GM18519 (cell line): Measurements from ENCODE around the gene TEKTIP1.

Experiments
- ATAC-seq: cut with Tn5 transposase; IDR thresholded peaks from one replicate; pipeline ENCODE4 v1.9.1; 2021; ENCODE audit warnings: mild to moderate bottlenecking, moderate library complexity; ENCODE audit not compliant: unreplicated experiment, low FRiP score

TEKTIP1 gene

DNA sequence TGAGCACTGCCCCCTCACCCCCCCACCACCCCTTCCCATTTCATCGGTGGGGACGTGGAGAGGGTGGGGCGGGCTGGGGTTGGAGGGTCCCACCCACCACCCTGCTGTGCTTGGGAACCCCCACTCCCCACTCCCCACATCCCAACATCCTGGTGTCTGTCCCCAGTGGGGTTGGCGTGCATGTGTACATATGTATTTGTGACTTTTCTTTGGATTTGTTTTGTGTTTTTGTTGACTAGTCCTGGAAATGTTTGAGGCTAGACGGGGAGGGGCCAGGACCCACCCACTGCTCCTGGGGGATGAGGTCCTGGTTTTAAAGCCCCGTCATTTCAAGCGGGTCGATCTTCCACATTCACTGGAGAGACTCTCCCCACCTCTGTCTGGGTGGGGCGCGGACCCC lies 3.0 kb upstream of the TEKTIP1 start:
- no peak for ATAC-seq

DNA sequence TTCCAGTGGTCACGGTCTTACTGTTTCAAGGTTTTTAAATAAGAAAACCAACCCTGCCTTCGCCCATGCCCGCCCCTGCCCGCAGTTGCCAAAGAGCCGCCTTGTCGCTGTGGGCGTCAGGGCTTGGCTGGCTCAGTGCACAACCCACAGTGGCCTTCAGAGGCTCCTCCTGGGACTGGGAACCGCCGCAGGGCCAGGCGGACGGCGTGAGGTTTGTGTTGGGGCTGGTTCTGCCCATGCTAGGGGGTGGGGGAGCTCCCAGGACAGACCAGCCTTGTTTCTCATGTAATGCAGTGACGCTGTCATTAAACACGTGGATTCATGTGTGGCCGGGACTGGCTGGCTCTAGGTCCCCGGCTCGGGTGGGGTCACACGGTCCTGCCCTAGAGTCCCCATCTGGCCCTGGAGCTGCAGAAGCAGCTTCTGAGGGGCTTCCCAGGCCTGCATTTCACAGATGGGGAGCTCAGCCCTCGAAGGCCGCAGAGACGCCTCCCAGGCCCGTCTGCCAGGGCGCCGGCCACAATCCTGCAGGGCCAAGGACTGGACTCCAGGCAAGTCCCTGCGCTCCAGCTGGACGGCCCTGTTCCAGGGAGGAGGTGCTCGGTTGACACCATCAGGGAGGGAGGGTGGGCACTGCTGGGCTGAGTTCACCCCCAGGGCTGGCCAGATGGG lies 2.4 kb upstream of the TEKTIP1 start:
- ATAC-seq = no peak

DNA sequence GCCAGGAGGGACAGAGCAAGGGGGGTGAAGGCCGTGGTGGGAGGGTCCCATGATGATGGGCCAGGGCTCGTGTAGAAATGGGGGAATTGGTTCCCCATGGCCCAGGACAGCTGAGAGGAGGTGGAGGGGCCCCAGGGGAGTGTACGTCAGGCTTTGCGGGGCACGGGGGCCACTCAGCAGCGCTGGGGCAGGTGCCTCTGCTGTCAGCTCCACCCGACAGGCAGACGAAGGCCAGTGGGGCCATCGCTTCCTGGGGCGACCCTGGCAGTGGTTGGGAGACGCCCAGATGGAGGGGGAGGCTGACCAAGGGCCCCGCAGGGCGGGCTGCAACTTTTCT lies 1.9 kb upstream of the TEKTIP1 start:
- ATAC-seq = no peak

DNA sequence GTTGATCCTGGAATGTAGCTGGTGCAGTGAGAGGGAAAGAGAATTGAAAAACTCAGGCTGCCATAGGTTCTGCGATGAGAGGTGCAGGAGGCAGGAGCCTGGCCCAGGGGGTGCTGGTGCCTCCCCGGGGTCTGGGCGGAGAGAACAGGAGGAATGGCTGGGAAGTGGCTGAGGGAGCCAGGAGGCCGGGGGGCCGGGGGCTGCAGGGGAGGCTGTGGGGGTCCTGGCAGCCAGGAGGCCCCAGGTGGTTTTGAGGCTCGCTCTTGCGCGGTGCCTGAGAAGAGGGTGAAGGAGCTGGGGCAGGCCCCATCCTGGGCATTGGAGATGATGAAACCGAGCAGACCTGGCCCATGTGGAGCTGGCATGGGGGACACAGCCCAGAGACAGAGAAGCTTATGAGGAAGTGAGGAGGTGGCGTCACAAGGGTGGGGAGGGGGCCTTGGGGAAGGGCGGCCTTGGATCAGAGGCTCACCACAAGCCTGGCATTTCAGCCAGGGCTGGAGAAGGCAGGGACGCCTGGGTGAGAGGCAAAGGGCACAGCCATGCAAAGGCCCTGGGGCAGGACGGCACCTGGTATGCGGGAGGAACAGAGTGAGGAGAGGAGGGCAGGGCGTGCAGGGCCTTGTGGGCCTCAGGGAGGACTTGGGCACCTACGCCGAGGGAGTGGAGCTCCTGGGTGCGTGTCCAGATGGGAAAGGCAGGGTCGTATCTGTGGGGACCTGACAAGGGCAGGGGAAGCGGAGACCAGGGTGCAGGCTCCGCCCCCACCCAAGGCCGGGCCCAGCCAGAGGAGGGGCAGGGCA lies 1.3 kb upstream of the TEKTIP1 start:
- ATAC-seq = no peak

DNA sequence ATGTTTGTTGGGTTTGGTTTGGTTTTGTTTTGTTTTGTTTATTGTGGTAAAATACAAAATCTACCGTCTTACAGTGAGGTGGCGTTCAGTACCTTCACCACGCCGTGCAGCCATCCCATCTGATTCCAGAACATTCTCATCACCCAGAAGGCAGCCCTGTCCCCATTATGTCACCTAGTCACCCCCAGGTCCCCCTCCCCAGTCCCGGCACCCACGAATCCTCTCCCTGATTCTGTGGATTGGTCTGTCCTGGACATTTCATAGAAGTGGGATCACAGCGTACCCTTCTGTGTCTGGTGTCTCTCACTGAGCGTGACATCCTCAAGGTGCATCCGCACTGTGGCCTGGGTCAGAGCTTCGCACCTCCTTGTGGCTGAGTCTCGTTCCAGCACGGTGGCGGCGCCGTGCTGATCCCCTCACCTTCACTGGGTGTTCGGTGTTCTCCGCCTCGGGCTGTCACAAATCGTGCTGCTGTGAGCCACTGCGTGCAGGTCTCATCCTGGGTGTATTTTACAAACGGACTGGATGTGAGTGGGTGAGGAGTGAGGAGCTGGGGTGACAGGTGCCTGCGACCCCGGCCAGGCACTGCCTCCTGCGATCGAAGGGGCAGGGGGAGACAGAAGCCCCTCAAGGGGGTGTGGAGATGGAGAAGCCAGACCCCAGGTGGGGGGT lies 580 bp upstream of the TEKTIP1 start:
- no peak for ATAC-seq

DNA sequence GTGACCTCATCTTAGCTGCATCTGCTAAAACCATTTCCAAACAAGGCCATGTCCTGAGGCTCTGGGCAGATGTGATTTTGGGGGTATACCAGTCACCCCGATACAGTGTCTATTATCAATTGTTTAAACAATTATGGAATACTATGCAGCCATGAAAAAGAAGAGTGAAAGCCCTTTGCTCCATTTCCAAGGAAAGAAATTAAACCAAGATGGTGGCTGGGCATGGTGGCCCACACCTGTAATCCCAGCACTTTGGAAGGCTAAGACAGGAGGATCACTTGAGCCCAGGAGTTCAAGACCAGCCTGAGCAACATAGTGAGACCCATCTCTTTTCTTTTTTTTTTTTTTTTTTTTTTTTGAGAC lies 763 bp downstream of the TEKTIP1 start:
- ATAC-seq = no peak

DNA sequence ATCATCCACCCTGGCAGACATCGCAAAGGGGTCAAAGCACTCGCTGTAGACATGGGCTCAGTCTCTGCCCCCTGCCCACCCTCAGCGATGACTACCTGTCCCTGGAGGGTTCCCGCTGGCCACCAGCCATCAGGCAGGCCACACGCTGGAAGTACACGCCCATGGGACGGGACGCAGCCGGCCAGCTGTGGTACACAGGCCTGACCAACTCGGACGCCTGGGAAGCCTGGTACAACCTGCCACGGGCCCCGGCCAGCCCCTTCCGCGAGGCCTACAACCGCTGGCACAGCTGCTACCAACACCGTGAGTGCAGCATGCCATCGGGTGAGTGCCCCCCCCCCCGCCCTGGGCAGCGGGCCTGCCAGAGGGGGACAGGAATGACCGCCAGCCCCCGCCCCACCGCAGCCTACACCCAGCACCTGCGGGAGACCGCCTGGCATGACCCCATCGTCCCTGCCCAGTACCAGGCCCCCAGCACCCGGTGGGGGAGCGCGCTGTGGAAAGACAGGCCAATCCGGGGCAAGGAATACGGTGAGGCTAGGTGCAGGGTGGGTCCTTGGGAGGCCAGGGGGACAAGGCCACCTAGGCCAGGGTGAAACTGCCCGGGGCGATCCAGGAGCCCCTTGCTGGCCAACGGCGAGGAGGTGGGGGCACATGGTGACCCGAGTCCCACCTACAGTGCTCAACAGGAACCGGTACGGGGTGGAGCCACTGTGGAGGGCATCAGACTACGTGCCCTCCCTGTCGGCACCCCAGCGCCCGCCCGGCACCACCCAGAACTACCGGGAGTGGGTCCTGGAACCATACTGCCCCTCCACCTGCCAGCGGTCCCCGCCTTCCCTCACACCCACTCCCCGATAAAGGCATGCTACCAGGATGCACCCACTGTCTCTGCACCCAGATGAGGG lies 4.4 kb downstream of the TEKTIP1 start:
- ATAC-seq = no peak

DNA sequence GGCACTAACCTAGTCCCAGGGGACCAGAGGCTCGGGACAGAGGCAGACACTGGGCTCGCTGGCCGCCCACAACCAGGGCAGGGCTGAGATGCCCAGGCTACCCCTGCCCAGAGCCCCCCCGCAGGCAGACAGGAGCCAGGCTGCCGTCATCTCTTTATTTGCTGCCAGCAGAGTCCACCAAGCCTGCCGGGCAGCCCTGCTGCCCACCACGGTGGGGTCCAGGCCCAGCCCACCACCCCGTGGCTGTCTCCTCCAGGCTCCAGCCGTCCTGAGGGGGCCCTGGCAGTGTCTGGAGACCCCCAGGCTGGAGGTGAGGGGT lies 5.0 kb downstream of the TEKTIP1 start:
- ATAC-seq = no peak

DNA sequence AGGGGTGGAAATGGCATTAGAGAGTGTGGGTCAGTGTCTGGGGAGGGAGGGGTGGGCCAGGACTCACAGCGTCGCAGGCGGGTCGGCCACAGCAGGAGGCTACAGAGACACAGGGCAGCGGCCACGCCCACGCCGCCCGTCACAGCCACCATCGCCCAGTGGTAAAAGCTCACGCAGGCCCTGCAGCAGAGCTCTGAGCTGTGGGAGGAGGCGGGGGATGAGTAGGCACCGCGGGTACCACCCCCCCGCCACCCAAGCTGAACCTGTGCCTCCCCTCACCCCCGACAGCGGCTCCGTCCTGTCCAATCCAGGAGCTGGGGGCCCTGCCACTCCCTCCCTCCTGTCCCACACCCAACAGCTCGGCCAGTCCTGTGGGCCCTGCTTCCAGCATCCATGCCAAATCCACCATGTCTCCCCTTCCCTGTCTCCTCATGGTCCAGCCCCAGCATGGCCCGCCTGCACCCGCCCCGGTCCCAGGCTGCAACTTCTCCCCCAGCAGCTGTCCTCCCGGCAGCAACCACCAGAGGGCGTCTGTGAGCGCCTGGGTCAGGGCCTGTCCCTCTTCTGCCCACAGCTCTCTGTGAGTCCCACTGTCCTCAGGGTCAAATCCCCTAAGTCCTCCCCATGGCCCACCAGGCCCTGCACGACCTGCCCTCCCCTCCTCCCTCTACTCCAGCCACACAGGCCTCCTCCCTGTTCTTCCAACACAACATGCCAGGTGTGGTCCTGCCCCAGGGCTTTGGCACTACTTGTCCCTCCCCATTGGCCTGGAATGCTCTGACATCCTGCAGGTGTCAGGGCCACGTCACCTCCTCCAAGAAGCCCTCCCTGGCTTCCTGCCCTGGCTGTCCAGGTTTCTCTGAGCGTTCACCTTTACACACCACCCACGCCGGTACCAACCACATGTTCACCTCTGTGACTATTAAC lies 6.0 kb downstream of the TEKTIP1 start:
- no peak for ATAC-seq

DNA sequence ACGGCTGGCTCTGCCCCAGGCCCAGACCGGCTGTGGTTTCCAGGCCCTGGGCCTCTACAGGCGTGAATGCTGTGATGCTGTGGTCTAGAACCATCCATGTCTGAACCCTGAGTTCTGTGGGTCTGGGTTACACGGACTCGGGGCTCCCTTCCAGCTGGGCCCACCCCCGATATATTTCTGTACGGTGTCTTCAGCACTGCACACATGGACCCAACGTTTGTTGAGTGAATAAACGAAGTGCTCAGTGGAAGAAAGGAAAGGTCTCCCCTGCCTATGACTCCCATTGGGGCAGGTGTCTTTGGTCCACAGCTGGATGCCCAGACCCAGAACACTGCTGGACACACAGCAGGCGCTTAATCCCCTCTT lies 6.7 kb downstream of the TEKTIP1 start:
- no peak for ATAC-seq

DNA sequence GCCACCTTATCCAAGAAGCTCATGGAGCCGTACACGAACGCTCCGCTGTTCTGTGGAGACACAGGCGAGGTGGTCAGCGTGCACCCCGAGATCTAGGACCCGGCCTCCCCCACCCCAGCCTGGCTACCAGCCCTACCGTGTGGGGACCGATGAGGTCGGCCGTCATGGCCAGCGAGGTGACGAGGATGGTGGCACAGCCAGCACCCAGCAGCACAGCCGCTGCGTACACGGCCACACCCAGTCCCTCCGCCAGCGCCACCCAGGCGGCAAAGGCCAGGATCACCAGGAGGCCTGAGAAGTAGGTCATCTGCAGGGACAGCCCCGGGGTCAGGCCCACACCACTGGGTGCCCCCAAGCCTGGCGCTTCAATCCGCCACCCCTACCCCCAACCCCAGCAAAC lies 7.1 kb downstream of the TEKTIP1 start:
- no peak for ATAC-seq

DNA sequence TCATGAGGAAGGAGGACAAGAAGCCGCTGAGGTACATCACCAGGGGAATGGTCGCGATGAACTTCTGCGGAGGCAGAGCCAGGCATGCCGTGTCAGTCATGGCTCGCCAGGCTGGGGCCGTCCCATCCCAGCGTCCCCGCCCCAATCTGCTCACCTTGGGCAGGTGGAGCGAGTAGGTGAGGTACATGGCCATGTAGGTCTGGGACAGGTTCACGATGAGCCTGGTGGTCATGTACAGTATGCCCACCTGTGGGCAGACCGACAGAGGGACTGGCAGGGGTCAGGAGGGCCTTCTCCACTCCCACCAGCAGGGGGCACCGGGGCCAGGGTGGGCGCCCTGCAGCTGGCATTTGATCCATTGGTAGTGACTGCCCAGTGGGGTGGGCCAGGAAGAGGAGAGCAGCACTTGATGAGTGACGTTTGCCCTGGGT lies 8.3 kb downstream of the TEKTIP1 start:
- no peak for ATAC-seq

DNA sequence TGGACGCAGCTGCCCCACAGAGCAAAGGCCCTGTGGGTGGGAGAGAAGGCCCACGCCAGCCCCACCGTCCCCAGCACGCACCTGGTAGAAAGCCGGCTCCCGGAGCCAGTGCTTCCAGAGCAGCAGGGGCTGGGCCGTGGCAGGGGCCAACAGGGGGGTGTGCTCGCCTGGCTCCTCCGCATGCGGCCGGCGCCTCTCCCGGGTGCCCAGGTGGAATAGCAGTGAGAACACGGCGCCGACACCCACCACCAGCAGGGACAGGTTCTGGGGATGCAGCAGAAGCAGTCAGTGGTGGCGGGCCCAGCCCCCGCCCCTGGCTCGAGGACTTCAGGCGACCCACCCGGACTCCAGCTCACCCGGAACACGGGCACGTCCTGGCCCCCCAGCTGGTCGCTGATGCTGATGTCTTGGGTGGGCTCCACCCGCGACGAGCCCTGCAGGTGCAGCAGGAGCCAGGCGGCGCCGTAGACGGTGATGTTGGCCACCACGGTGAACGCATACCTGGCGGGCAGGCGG lies 8.9 kb downstream of the TEKTIP1 start:
- ATAC-seq = no peak

DNA sequence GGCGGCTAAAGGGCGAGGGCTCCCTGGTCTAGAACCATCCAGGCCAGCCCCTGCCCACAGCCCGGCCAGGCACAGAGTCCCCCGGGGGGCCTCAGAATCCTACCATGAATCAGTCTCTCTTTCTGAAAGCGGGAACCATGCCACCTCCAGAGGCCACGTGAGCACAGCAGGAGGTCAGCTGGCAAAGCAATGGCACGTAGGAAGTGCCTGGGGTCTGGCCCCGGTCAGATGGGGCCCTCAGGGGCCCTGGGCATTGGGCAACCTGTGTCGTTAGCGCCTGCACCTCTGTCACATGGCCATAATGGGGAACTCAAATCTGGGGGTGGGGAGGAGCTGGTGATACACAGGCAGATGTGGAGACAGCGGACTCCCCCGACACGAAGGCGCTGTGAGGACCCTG lies 9.6 kb downstream of the TEKTIP1 start:
- no peak for ATAC-seq

DNA sequence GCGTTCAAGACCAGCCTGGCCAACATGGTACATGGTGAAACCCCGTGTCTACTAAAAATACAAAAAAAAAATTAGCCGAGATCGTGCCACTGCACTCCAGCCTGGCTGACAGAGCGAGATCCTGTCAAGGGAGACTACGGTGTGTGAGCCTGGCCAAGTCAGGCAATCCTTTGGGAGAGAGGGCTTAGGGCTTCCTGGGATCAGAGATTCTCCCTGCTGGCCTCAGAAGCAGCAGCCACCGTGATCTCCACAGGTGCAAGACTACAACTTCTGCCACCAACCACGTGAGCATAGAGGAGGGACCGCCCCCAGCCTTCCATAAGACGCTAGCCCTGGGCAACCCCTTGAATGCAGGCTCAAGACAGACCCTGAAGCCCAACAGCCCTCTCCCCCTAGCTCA lies 10.8 kb downstream of the TEKTIP1 start:
- no peak for ATAC-seq

DNA sequence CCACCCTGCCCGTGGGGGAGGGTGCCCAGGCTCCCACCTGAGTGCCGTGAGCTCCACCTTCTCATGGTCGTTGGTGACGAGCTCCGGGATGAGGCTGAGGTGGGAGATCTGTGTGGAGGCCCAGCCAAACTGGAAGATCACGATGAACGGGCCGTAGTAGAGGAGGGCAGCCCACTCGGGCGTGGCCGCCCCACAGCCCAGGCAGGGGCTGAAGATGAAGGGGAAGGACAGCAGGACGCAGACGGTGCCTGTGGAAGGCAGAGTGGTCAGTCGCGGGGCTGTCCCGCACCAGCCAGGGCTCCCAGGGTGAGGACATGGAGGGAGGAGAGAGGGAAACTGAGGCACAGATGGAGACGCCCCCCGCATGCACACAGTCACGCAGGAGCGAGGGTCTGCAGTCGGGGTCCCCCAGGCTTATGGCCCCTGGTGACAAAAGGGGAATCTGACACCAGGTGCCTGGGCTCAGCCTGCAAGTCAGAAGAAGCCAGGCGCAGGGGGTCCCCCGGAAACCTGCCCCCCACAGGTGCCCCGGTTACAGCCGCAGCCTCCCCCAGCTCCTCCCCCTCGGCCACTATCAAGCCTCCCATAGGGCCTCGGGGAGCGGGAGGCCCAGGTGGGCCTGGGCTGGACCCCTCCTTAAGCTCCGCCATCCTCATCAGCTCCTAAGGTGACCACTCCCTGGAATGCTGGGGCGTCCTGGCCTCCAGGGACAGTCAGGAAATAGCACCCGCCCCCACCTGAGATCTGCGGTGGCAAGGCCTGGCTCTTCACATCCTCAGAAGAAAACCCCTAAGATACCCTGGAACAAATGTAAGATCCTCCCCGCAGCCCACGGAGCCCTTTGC lies 12.2 kb downstream of the TEKTIP1 start:
- no peak for ATAC-seq

DNA sequence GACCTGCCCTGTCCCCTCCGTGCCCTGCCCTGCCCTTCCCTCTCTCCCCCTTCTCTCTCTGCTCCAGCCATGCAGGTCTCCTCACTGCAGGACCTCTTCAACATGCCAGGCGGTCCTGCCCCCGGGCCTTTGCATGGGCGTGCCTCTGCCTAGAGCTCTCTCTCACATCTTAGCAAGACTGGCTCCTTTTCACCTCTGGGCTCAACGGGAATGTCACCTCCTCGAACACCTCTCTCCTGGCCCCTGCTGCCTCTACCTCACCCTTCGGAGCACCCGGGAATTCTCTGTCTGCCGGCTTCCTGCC lies 12.8 kb downstream of the TEKTIP1 start:
- no peak for ATAC-seq

DNA sequence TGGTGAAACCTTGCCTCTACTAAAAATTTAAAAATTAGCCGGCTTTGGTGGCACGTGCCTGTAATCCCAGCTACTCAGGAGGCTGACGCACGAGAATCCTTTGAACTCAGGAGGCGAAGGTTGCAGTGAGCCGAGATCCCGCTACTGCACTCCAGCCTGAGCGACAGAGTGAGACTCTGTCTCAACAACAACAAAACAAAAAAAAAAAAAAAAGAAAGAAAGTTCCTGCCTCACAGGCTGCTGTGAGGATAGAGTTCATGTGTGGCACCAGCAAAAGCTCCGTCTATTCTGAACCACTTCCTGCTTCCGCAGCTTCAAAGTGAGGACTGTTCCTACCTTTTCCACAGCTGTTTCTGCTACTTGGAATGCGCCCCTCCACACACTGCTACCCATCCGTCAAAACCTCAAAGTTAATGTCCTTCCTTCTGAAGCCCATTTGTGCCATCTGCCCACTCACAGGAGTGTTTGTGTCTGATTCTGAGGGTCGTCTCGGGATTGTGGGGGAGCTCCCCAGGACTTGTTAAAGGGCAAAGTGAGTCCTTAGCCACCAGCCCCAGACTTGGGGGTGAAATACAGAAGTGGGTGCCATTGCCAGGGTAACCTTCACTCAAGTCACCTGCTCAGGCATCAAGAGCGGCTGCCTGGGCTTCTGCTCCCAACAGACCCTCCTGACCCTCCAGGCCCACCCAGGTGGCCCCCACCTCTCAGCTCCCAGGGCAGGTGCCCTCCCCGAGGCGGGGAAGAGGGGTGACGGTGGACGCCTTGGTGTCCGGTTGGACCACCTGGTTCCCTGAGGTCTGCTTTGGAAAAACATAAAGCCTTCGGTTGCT lies 15.5 kb downstream of the TEKTIP1 start:
- ATAC-seq = no peak
